Mesodermal cell (in vitro differentiated cells): Measurements from ENCODE around the gene CCDC102A.

Experiments used
- H3K27ac ChIP-seq: 2 replicates; pipeline ENCODE4 v1.7.0; 2013; ENCODE audit warnings: mild to moderate bottlenecking, low read depth, low read length, moderate library complexity; ENCODE audit not compliant: severe bottlenecking
- H3K36me3 ChIP-seq: 2 replicates; pipeline ENCODE4 v1.7.1; 2013; ENCODE audit warnings: mild to moderate bottlenecking, low read length, moderate library complexity; ENCODE audit not compliant: control insufficient read depth, insufficient read depth
- H3K4me1 ChIP-seq: one replicate; pipeline ENCODE4 v1.7.1; 2013; ENCODE audit warnings: mild to moderate bottlenecking, low read length; ENCODE audit not compliant: insufficient read depth, control insufficient read depth, poor library complexity, severe bottlenecking
- H3K4me3 ChIP-seq: 2 replicates; pipeline ENCODE4 v1.7.0; 2013; ENCODE audit warnings: low read length, control low read depth, mild to moderate bottlenecking; ENCODE audit not compliant: insufficient read depth, poor library complexity, severe bottlenecking; ENCODE audit errors: extremely low read depth
- H3K9me3 ChIP-seq: 2 replicates; pipeline ENCODE4 v1.7.1; 2013; ENCODE audit warnings: mild to moderate bottlenecking, low read length, moderate library complexity; ENCODE audit not compliant: control insufficient read depth
- WGBS, 2 experiments: methylation state at CpG; one replicate each; pipeline ENCODE4 v1.1.5; 2013; ENCODE audit warnings: missing lambda C conversion rate in 2 of 2; ENCODE audit not compliant: insufficient coverage in 2 of 2; 5-methylcytosine and 5-hydroxymethylcytosine counted together

The CCDC102A gene

DNA sequence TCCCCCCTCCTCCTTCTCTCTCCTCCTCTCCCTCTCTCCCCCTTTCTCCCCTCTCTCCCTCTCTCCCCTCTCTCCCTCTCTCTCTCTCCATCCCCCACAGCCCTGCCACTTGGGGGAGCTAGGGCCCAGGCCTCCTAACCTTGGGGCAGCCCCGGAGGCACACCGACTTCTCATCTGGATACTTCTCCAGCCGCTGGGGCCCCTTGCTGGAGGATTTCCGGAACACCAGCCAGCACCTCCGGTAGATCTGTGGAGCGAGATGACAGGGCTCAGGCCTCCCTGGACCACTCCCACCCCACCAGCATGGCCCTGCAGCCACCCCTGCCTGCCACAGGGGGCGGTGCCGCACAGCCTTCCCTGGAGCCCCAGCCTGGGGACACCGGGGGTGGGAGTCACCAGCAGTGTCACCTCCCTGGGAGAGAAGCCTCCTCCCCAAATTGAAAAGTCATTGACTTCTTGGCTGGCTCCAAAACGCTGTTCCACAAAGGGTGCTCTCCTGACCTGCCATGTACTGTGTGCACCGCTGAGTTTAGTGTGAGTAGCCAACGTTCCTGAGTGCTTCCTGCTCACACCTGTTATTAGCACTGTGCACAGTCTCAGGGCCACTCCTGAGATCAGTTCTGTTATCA, 60.5 kb downstream of the CCDC102A start:
- H3K9me3 ChIP-seq = no peaks in the 10 kb centered on the region
- H3K4me3 ChIP-seq = peak overlapping the region; percentile 53
- WGBS, 2 experiments = 15 to 16% methylated on average over 8 to 12 of the region's 12 CpGs
- H3K36me3 ChIP-seq = peaks cover 96% of the 10 kb centered on the region
- peak overlapping the region; percentile 60 for H3K27ac ChIP-seq
- peaks cover 28% of the 10 kb centered on the region for H3K4me1 ChIP-seq

DNA sequence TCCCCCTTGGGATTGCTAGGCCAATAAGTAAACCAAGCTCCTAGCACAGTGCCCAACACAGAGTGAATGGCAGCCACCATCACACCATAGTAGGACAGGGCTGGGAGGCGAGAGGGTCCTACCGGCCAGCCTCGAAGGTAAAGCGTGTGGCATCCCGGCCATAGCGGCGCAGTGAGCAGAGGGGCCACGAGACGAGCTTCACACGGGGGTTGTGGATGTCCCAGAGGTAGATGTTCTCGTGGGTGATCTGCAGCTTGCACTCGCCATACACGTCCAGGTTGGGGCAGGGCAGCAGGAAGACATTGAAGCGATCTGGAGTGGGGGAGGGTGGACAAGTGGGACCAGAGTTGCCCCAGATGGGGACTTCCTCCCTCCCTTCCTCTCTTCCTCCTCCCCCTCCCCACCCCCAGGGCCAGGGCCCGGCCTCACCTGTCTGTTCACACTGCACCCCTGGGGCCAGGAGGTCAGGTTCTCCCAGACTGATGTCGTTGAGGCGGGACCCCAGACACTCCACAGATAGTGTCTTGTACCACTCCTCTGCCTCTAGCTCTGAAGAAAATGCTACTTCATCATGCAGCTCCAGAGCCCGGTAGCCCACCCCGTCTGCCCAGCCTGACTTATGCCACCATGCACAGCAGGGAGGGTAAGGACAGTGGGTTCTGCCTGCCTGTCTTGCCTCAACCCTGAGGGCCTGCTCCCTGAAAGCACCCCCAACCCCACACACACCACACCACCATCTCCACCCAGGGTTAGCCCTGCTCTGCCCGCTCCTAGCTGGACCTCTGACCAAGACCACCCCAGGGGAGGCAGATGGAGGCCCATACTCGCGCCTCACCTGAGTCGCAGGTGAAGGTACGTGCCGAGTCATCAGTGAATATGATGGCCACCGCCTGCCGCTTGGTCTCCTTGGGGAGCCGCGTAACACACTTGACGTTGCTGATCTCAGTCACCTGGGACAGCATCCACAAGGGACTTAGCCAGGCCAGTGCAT, 61.4 kb downstream of the CCDC102A start:
- 94 to 96% methylated on average over 17 to 26 of the region's 30 CpGs for WGBS, 2 experiments
- Histone ChIP-seq H3K27ac (peak overlapping the region; percentile 60), H3K36me3 (peaks cover 98% of the 10 kb centered on the region), H3K4me1 (peaks cover 23% of the 10 kb centered on the region), H3K9me3 (no peaks in the 10 kb centered on the region), H3K4me3 (no peak overlapping the region)

DNA sequence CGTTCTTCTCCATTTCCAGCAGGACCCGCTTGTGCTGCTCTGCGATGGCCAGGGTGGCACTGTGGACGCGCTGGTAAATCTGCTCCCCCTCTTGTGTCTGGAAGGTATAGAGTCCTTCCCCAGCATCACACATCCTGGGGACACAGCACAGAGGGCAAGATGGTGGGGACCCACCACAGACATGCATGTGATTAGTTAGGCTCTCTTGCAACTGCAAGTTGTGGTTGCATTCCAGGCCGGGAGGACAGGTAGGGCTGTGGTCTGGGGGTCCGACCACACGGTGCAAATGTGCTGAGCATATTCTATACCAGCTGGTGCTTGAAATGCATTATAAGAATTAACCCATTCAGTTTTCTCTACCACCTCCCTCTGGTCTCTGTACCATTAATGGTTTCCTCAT, 62.5 kb downstream of the CCDC102A start:
- 94 to 97% methylated on average over 6 of the region's 8 CpGs for WGBS, 2 experiments
- no peaks in the 10 kb centered on the region for H3K9me3 ChIP-seq
- peaks cover 98% of the 10 kb centered on the region for H3K36me3 ChIP-seq
- no peak overlapping the region for H3K4me3 ChIP-seq
- peaks cover 23% of the 10 kb centered on the region for H3K4me1 ChIP-seq
- H3K27ac ChIP-seq = peak overlapping the region; percentile 46

GRCh38 chr16:57473176-57473840, 63.1 kb downstream of the CCDC102A start:
- no peaks in the 10 kb centered on the region for H3K9me3 ChIP-seq
- no peak overlapping the region for H3K4me3 ChIP-seq
- peak overlapping the region; percentile 46 for H3K27ac ChIP-seq
- peaks cover 21% of the 10 kb centered on the region for H3K4me1 ChIP-seq
- WGBS, 2 experiments = 94 to 95% methylated on average over 13 of the region's 14 CpGs
- H3K36me3 ChIP-seq = peaks cover 98% of the 10 kb centered on the region

DNA sequence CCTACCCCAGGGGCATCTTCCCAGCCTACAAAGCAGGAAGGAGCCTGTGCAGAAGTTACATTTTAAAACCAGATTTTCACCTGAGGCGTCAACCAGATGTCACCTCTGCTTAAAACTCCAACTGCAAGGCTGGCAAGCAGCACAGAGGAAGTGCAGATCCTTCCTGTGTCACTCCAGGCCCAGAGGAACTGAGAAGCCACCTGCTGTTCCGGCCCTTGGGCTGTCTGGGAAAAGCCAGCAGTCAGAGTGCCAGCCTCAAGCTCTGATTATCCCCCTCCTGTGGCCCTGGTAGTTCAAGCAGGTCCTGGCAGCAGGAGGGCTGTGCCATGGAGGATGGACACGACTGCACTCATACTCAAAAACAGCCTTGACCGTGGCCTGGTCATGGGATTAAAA, 63.7 kb downstream of the CCDC102A start:
- WGBS, 2 experiments = 86 to 89% methylated on average over 2 of the region's 4 CpGs
- peak overlapping the region; percentile 46 for H3K27ac ChIP-seq
- H3K36me3 ChIP-seq = peaks cover 98% of the 10 kb centered on the region
- no peaks in the 10 kb centered on the region for H3K9me3 ChIP-seq
- H3K4me3 ChIP-seq = no peak overlapping the region
- H3K4me1 ChIP-seq = peaks cover 15% of the 10 kb centered on the region

GRCh38 chr16:57471852-57472664, 64.3 kb downstream of the CCDC102A start:
- Histone ChIP-seq H3K4me3 (no peak overlapping the region), H3K9me3 (no peaks in the 10 kb centered on the region), H3K36me3 (peaks cover 95% of the 10 kb centered on the region), H3K27ac (peak overlapping the region; percentile 46), H3K4me1 (peaks cover 9% of the 10 kb centered on the region)
- WGBS, 2 experiments = 46 to 67% methylated on average over 1 to 6 of the region's 10 CpGs

GRCh38 chr16:57471209-57471608, 65.2 kb downstream of the CCDC102A start:
- Histone ChIP-seq H3K36me3 (peaks cover 95% of the 10 kb centered on the region), H3K4me3 (no peak overlapping the region), H3K27ac (peak overlapping the region; percentile 64), H3K4me1 (peaks cover 10% of the 10 kb centered on the region), H3K9me3 (no peaks in the 10 kb centered on the region)
- 100% methylated on average over 1 of the region's 1 CpG for WGBS, 2 experiments

GRCh38 chr16:57470711-57471110, 65.7 kb downstream of the CCDC102A start:
- Histone ChIP-seq H3K4me3 (no peak overlapping the region), H3K9me3 (no peaks in the 10 kb centered on the region), H3K27ac (peak overlapping the region; percentile 64), H3K36me3 (peaks cover 95% of the 10 kb centered on the region), H3K4me1 (peaks cover 7% of the 10 kb centered on the region)
- WGBS, 2 experiments = 96 to 98% methylated on average over 6 of the region's 6 CpGs

DNA sequence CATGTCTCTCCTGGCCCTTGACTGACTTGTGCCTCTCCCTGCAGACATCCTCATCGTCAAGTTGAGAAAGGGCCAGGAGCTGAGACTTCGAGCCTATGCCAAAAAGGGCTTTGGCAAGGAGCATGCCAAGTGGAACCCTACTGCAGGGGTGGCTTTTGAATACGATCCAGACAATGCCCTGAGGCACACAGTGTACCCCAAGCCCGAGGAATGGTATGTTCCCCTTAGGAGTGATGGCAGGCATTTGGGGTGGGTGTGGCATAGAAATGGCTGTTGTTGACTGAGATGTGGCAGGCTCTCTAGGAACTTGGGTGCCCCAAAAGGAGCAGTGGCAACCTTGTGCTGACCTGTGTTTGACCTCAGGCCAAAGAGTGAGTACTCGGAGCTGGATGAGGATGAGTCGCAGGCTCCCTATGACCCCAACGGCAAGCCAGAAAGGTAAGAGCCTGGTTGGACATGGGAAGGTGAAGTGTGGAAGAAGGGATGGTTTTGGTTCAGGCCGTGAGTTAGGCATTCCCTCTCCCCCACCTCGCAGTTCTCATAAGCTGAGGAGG, 66.4 kb downstream of the CCDC102A start:
- Histone ChIP-seq H3K36me3 (peaks cover 95% of the 10 kb centered on the region), H3K27ac (peak overlapping the region; percentile 64), H3K4me3 (no peak overlapping the region), H3K4me1 (peaks cover 7% of the 10 kb centered on the region), H3K9me3 (no peaks in the 10 kb centered on the region)
- WGBS, 2 experiments = 95 to 98% methylated on average over 5 to 7 of the region's 9 CpGs

DNA sequence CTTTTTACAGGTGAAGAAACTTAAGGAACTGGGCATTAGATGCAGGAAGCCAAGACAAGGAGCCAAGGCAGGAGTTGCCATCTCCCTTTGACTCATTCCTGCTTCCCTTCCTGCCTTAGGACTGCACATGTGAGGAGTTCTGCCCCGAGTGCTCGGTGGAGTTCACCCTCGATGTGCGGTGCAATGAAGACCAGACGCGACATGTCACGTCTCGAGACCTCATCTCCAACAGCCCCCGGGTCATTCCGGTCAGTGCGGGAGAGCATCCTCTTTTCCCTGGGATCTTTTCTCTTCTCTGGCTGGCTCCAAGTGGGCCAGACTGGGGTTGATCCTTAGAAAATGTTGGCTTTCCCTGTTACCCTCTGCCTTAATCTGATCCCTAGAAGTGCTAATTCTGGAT, 67.3 kb downstream of the CCDC102A start:
- WGBS, 2 experiments = 91 to 98% methylated on average over 11 of the region's 11 CpGs

More for the DNA sequence above, 67.3 kb downstream of the CCDC102A start:
- no peak overlapping the region for H3K4me3 ChIP-seq
- H3K36me3 ChIP-seq = peaks cover 95% of the 10 kb centered on the region
- peaks cover 9% of the 10 kb centered on the region for H3K4me1 ChIP-seq
- no peaks in the 10 kb centered on the region for H3K9me3 ChIP-seq
- H3K27ac ChIP-seq = no peak overlapping the region
